Measurements from ENCODE around the gene TLL2.

TLL2 gene

GRCh38 chr10:96509017-96509641, 4.6 kb downstream of the TLL2 start:
- no peak for FAIRE-seq
- DNase-seq (ENCODE audit: low spot score) = no peak

- DNase-seq (ENCODE audit: low spot score) (no peak), FAIRE-seq (no peak)
These were observed 6.7 kb downstream of the TLL2 start for GRCh38 chr10:96507044-96507443.

GRCh38 chr10:96505150-96506136, 8.3 kb downstream of the TLL2 start:
- no peak for FAIRE-seq
- DNase-seq (ENCODE audit: low spot score) = no peak

GRCh38 chr10:96502561-96503282, 11.0 kb downstream of the TLL2 start:
- DNase-seq (ENCODE audit: low spot score) (no peak), FAIRE-seq (no peak)

GRCh38 chr10:96501985-96502384, 11.7 kb downstream of the TLL2 start:
- FAIRE-seq (no peak), DNase-seq (ENCODE audit: low spot score) (peak; percentile 53)

GRCh38 chr10:96500519-96500918, 13.2 kb downstream of the TLL2 start:
- DNase-seq (ENCODE audit: low spot score) = no peak
- no peak for FAIRE-seq

- FAIRE-seq = no peak
- DNase-seq (ENCODE audit: low spot score) = no peak
These were observed 13.7 kb downstream of the TLL2 start for GRCh38 chr10:96500050-96500449.

- FAIRE-seq = no peak
These were observed 16.3 kb downstream of the TLL2 start for GRCh38 chr10:96497391-96497790.

GRCh38 chr10:96496281-96496925, 17.3 kb downstream of the TLL2 start:
- DNase-seq (ENCODE audit: low spot score) = peak; percentile 18
- no peak for FAIRE-seq

More at GRCh38 chr10:96497391-96497790, 16.3 kb downstream of the TLL2 start:
- no peak for DNase-seq (ENCODE audit: low spot score)

- no peak for FAIRE-seq
- no peak for DNase-seq (ENCODE audit: low spot score)
These were observed 18.2 kb downstream of the TLL2 start for GRCh38 chr10:96495544-96495943.

GRCh38 chr10:96494694-96495093, 19.0 kb downstream of the TLL2 start:
- no peak for FAIRE-seq
- DNase-seq (ENCODE audit: low spot score) = no peak

GRCh38 chr10:96493871-96494525, 19.7 kb downstream of the TLL2 start:
- FAIRE-seq = no peak
- DNase-seq (ENCODE audit: low spot score) = no peak

- FAIRE-seq = no peak
- DNase-seq (ENCODE audit: low spot score) = no peak
These were observed 20.5 kb downstream of the TLL2 start for GRCh38 chr10:96493254-96493653.

- FAIRE-seq = no peak
- DNase-seq (ENCODE audit: low spot score) = no peak
These were observed 22.4 kb downstream of the TLL2 start for GRCh38 chr10:96491303-96491702.

GRCh38 chr10:96488161-96488935, 25.4 kb downstream of the TLL2 start:
- FAIRE-seq (no peak), DNase-seq (ENCODE audit: low spot score) (no peak)

GRCh38 chr10:96482815-96483588, 30.7 kb downstream of the TLL2 start:
- no peak for FAIRE-seq
- no peak for DNase-seq (ENCODE audit: low spot score)

- FAIRE-seq = no peak
- no peak for DNase-seq (ENCODE audit: low spot score)
These were observed 35.4 kb downstream of the TLL2 start for GRCh38 chr10:96478355-96478754.

- FAIRE-seq = no peak
- no peak for DNase-seq (ENCODE audit: low spot score)
These were observed 39.9 kb downstream of the TLL2 start for GRCh38 chr10:96473866-96474265.

GRCh38 chr10:96470116-96470743, 43.5 kb downstream of the TLL2 start:
- FAIRE-seq = no peak

More at GRCh38 chr10:96470116-96470743, 43.5 kb downstream of the TLL2 start:
- DNase-seq (ENCODE audit: low spot score) = peak; percentile 21

Data from urothelium cell line (cell line).